Fibroblast of pulmonary artery (primary cell): ENCODE data around the gene OPN3.

ENCODE experiments used
- DNase-seq: peaks from one replicate; pipeline ENCODE4 v3.0.0-alpha.2; 2010; ENCODE audit warnings: low read depth
- H3K4me3 ChIP-seq: replicated peaks from 2 replicates; pipeline ENCODE4 v1.5.1; 2011; ENCODE audit warnings: low read depth, mild to moderate bottlenecking, control low read depth, low read length, moderate library complexity
- TF ChIP-seq, protein P1 (sequence below): IDR thresholded peaks from 2 replicates; pipeline ENCODE4 v1.5.1; 2011; ENCODE audit warnings: mild to moderate bottlenecking, control low read depth, low read length, inconsistent platforms; ENCODE audit errors: missing control alignments

The OPN3 gene

DNA sequence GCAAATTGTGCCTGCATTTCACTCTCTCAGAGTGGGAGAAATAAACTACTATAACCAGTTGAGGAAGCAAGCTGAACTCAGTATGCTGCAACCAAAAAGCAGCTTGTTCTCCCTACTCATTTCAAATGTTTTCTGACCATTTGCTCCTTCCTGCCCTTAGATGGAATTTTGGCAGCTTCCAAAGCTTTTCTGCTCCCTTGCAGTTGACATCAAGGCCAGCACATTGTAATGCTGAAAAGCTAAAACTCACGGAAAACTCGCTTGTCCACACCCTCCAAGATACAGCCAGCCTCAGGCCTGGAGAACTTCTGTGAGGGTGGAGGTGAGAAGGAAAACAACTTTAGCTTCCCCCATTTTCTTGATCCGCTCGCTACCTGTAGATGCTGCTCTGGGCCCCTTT lies 5.0 kb upstream of the OPN3 start:
- DNase-seq: no peak
- H3K4me3 ChIP-seq: no peak overlapping the region
- TF ChIP-seq, protein P1, sequence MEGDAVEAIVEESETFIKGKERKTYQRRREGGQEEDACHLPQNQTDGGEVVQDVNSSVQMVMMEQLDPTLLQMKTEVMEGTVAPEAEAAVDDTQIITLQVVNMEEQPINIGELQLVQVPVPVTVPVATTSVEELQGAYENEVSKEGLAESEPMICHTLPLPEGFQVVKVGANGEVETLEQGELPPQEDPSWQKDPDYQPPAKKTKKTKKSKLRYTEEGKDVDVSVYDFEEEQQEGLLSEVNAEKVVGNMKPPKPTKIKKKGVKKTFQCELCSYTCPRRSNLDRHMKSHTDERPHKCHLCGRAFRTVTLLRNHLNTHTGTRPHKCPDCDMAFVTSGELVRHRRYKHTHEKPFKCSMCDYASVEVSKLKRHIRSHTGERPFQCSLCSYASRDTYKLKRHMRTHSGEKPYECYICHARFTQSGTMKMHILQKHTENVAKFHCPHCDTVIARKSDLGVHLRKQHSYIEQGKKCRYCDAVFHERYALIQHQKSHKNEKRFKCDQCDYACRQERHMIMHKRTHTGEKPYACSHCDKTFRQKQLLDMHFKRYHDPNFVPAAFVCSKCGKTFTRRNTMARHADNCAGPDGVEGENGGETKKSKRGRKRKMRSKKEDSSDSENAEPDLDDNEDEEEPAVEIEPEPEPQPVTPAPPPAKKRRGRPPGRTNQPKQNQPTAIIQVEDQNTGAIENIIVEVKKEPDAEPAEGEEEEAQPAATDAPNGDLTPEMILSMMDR: no peak

DNA sequence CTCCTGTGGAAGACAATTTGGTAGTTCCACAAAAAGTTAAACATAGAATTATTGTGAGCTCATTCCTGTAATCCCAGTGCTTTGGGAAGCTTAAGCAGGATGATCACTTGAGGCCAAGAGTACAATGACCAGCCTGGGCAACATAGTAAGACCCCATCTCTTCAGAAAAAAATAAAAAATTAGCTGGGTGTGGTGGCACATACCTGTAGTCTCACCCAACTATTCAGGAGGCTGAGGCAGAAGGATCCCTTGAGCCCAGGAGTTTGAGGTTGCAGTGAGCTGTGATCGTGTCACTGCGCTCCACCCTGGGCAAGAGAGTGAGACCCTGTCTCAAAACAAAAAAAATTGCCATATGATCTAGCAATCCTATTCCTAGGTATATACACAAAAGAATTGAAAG lies 4.1 kb upstream of the OPN3 start:
- TF ChIP-seq, protein P1: no peak
- no peak overlapping the region for H3K4me3 ChIP-seq
- no peak for DNase-seq

DNA sequence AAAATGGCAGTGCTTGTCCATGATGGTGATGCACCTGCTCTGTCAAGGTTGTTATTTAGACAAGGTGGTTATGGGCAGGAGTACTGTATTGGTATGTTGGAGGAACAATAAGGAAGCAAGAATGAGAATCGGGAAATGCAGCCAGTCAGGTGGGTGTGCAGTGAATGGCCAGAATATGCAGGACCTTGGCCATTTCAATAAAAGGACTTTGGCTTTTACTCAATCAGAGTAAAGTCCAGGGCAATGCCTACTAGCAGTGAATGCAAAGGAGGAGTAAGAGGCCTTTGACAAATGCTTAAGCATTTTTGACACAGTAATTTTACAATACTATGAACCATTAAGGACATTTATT lies 2.4 kb upstream of the OPN3 start:
- no peak overlapping the region for H3K4me3 ChIP-seq
- TF ChIP-seq, protein P1: no peak
- no peak for DNase-seq

DNA sequence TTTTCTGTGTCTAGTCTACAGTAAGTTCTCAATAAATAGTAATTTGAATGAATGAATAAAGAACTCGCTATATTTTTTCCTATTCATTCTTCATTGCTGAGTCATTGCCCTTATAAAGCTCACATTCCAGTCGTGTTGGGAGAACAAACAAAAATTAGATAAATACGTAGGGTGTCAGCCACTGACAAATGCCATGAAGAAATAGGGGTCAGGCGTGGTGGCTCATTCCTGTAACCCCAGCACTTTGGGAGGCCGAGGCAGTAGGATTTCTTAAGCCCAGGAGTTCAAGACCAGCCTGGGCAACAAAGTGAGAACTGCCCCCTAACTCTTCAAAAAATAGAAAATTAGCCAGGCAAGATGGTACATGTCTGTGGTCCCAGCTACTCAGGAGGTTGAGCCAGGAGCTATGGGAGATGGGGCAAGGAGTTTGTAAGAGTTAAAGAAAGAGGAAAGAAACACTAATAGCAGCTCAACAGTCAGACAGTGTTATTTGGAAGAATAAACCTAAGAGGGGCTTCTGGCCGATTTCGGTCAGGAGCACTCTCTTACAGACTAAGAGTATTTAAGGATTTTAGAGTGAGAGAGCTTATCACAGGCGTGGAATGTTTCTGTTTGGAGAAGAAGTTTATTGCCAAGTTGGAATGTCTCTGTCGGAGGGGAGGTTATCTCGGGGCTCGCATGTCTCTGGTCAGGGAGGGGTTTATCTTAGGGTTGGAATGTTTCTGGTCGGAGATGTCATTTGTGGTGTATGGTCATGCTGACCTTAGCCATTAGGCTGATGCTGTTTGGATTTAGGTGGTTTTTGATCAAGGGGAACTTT lies 1.8 kb upstream of the OPN3 start:
- TF ChIP-seq, protein P1: no peak
- DNase-seq: peak; percentile 76
- no peak overlapping the region for H3K4me3 ChIP-seq

DNA sequence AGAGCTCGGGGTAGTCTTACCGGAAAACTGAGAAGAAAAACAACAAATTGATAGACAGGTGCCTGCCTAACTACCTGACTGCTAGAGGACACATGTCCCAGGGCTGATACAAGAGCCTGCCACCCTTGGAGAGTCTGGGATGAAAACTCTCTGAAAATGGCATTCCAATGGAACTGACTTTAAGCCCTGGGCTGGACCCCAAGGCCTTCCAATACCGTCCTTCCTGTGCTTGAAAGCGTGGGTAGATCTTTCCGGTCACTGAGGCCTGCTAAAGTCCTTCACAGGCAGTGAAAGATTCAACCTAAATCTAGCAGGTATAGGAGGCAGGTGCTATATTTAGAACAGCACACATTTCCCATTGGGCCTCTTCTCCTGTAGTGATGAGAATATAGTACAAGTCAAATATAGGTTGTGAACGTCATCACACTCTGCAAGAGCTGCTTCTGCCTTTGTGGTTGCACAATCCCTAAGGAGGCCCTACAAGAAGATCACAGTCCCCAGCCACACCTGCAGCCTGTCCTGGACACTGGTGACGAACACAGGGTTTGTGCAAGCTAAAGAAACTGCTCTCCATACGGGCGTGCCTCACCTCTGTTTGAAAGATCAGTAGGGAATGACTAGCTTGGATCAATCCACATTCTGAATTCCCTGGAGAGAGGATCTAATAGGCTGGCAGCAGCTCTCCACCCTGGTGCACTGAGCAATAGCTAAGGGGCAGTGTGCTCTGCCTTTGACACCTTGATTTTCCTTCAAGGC lies 876 bp upstream of the OPN3 start:
- peak overlapping the region; percentile 52 for H3K4me3 ChIP-seq
- no peak for DNase-seq
- TF ChIP-seq, protein P1: no peak

DNA sequence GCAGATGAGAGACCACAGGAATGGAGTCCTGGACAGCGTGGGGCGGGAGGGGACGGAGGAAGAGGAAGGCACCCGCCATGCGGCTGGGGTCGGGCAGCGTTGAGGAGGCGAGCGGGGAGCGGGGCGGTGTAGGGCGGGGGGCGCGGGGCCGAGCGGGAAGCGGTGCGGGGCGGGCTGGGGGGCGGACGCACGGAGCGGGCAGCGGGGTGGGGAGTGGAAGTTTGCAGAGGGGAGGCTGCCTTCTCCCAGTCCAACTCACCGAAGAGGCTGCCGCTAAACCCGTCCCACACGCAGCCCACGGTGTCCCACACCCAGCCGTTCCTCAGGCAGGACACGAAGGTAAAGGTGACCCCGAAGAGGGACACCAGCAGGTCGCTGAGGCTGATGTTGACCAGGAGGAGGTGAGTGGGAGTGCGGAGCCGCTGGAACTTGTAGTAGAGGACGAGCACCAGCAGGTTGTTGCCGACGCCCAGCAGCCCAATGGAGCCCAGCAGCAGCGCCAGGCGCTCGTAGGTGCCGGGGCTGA lies 483 bp downstream of the OPN3 start:
- peak overlapping the region; percentile 95 for H3K4me3 ChIP-seq
- TF ChIP-seq, protein P1: no peak
- peak; percentile 47 for DNase-seq
